Measurements from ENCODE around the gene ZNF699. TPM values are rescaled to one million over a fixed set of nuclear protein-coding genes. Genes with fewer than 3 reads are reported as not detected.

The ZNF699 gene
- total RNA-seq, 1 donor from 2014 or later, result 6.8 TPM

GRCh38 chr19:9348253-9348652 is 38.6 kb upstream of the ZNF699 start:
- intact Hi-C loops (cut with DNase I), result loop anchor here (10.0 kb wide), 1 partner anchor 53 kb away; no protein-coding TSS in a partner anchor
- no peak for TF ChIP-seq CTCF (IDR thresholded peaks at IDR 0.05)
- no peaks in the 10 kb centered on the region for H3K4me1 ChIP-seq
- H3K36me3 ChIP-seq, result peaks cover 41 to 74% of the 10 kb centered on the region in 2 donors
- peaks cover 91 to 97% of the 10 kb centered on the region in 2 donors for H3K9me3 ChIP-seq
- no peak overlapping the region for H3K27ac ChIP-seq
- no peak for DNase-seq (ENCODE audit: low spot score in 2 of 2)
- no peaks in the 10 kb centered on the region for H3K27me3 ChIP-seq
- no peak overlapping the region for H3K4me3 ChIP-seq

- intact Hi-C loops (cut with DNase I), result loop anchor here (10.0 kb wide), 1 partner anchor 50 kb away; no protein-coding TSS in a partner anchor
- Histone ChIP-seq H3K27me3 (no peaks in the 10 kb centered on the region), H3K36me3 (peaks cover 64 to 81% of the 10 kb centered on the region in 2 donors), H3K27ac (no peak overlapping the region), H3K4me3 (no peak overlapping the region), H3K4me1 (no peaks in the 10 kb centered on the region), H3K9me3 (peaks cover 93 to 98% of the 10 kb centered on the region in 2 donors)
- no peak for TF ChIP-seq CTCF (IDR thresholded peaks at IDR 0.05)
- DNase-seq (ENCODE audit: low spot score in 2 of 2), result no peak
These were observed 35.4 kb upstream of the ZNF699 start for GRCh38 chr19:9345005-9345404.

GRCh38 chr19:9342610-9343304 is 33.1 kb upstream of the ZNF699 start:
- intact Hi-C loops (cut with DNase I), result loop anchor here (10.0 kb wide), 1 partner anchor 48 kb away; no protein-coding TSS in a partner anchor
- Histone ChIP-seq H3K27me3 (no peaks in the 10 kb centered on the region), H3K36me3 (peaks cover 78 to 92% of the 10 kb centered on the region in 2 donors), H3K4me3 (peak overlapping the region in 1 of 2 donors; percentile 30), H3K9me3 (peaks cover 97 to 100% of the 10 kb centered on the region in 2 donors), H3K4me1 (no peaks in the 10 kb centered on the region), H3K27ac (no peak overlapping the region)
- DNase-seq (ENCODE audit: low spot score in 2 of 2), result no peak
- TF ChIP-seq CTCF (IDR thresholded peaks at IDR 0.05), result no peak

GRCh38 chr19:9329999-9330398 is 20.4 kb upstream of the ZNF699 start:
- no peaks in the 10 kb centered on the region for H3K27me3 ChIP-seq
- TF ChIP-seq CTCF (IDR thresholded peaks at IDR 0.05), result no peak
- no peak overlapping the region for H3K27ac ChIP-seq
- no peak overlapping the region for H3K4me3 ChIP-seq
- no peak for DNase-seq (ENCODE audit: low spot score in 2 of 2)
- H3K36me3 ChIP-seq, result peaks cover 40 to 54% of the 10 kb centered on the region in 2 donors
- H3K9me3 ChIP-seq, result peaks cover 71 to 92% of the 10 kb centered on the region in 2 donors
- intact Hi-C loops (cut with DNase I), result no loop called here
- peaks cover 0 to 1% of the 10 kb centered on the region in 2 donors for H3K4me1 ChIP-seq

GRCh38 chr19:9324584-9324962 is 14.9 kb upstream of the ZNF699 start:
- no peak for DNase-seq (ENCODE audit: low spot score in 2 of 2)
- peak overlapping the region; percentile 87 to 90 for H3K27ac ChIP-seq
- intact Hi-C loops (cut with DNase I), result loop anchor here (1.0 to 5.0 kb wide), 6 partner anchors 14 to 492 kb away; partner anchors contain the start of genes MBD3L1, ZNF266, ZNF426 and ZNF558
- no peak for TF ChIP-seq CTCF (IDR thresholded peaks at IDR 0.05)
- H3K27me3 ChIP-seq, result no peaks in the 10 kb centered on the region
- peaks cover 17 to 46% of the 10 kb centered on the region in 2 donors for H3K9me3 ChIP-seq
- H3K4me1 ChIP-seq, result peaks cover 0 to 7% of the 10 kb centered on the region in 2 donors
- peaks cover 7 to 16% of the 10 kb centered on the region in 2 donors for H3K36me3 ChIP-seq
- peak overlapping the region; percentile 72 to 76 for H3K4me3 ChIP-seq

Measured in ascending aorta (tissue), 2 donors.